Caco-2 (cell line): ENCODE measurements around the gene TGM1. TPM values are rescaled to one million over a fixed set of nuclear protein-coding genes. Genes with fewer than 3 reads are reported as not detected.

Experiments
- BruUV-seq: library from RNA; stranded (reverse); fragments of 400-500 nt; replicated peaks from 2 replicates; lab custom pipeline; 2021; lab: Mats Ljungman, UMichigan
- CTCF ChIA-PET: fragments of 300-600 bp; sonication (Branson Sonifier 250); formaldehyde crosslinking; loops from one replicate; lab custom pipeline; 2022; ENCODE audit warnings: antibody characterized with exemption; lab: Charles Lee
- POLR2A ChIA-PET: fragments of 300-600 bp; sonication (Branson Sonifier 250); formaldehyde crosslinking; loops from one replicate; lab custom pipeline; 2022; ENCODE audit warnings: antibody characterized with exemption; lab: Charles Lee
- DNase-seq, 2 experiments: peaks; one replicate each; pipeline versions ENCODE4 v3.0.0 to v3.0.0-alpha.2; 2020 to 2022
- H3K27me3 ChIP-seq: replicated peaks from 2 replicates; pipeline ENCODE4 v1.6.0; 2011; ENCODE audit warnings: low read length; ENCODE audit not compliant: control insufficient read depth, insufficient read depth
- H3K36me3 ChIP-seq: 2 replicates; pipeline ENCODE4 v1.5.1; 2011; ENCODE audit warnings: low read length; ENCODE audit not compliant: control insufficient read depth, insufficient read depth
- H3K4me1 ChIP-seq: fragments of 250-450 bp; sonication (Bioruptor Pico); 2 replicates; pipeline ENCODE4 v1.5.1; 2020; ENCODE audit warnings: mild to moderate bottlenecking
- H3K4me3 ChIP-seq: 2 replicates; pipeline ENCODE4 v1.5.1; 2011; ENCODE audit warnings: low read depth, mild to moderate bottlenecking, control low read depth, low read length
- H3K9me3 ChIP-seq: fragments of 250-450 bp; sonication (Bioruptor Pico); 2 replicates; pipeline ENCODE4 v1.5.1; 2020; ENCODE audit warnings: mild to moderate bottlenecking, moderate library complexity
- H3K27ac Mint-ChIP-seq: one replicate; pipeline ENCODE4 v1.8.0; 2022; ENCODE audit warnings: mixed read lengths; ENCODE audit not compliant: unreplicated experiment
- H3K27me3 Mint-ChIP-seq: one replicate; pipeline ENCODE4 v1.8.0; 2022; ENCODE audit warnings: mixed read lengths; ENCODE audit not compliant: insufficient read depth, unreplicated experiment
- H3K36me3 Mint-ChIP-seq: one replicate; pipeline ENCODE4 v1.8.0; 2022; ENCODE audit warnings: mild to moderate bottlenecking, mixed read lengths; ENCODE audit not compliant: insufficient read depth, unreplicated experiment
- H3K4me1 Mint-ChIP-seq: one replicate; pipeline ENCODE4 v1.8.0; 2022; ENCODE audit warnings: low read depth, mixed read lengths; ENCODE audit not compliant: unreplicated experiment
- H3K4me3 Mint-ChIP-seq: one replicate; pipeline ENCODE4 v1.8.0; 2022; ENCODE audit warnings: mild to moderate bottlenecking, moderate library complexity, mixed read lengths; ENCODE audit not compliant: unreplicated experiment
- H3K9me3 Mint-ChIP-seq: one replicate; pipeline ENCODE4 v1.8.0; 2022; ENCODE audit warnings: mixed read lengths; ENCODE audit not compliant: unreplicated experiment
- intact Hi-C: fragments of 100-400 bp; cut with micrococcal nuclease; formaldehyde crosslinking; loops from one replicate; pipeline ENCODE4 v1.10.0; 2022; ENCODE audit not compliant: unreplicated experiment
- total RNA-seq: library from RNA; stranded (reverse); gene quantifications from 2 replicates; pipeline ENCODE4 v1.2.3, GENCODE V29; 2022
- TF ChIP-seq, protein P1 (sequence below), 2 experiments: fragments of 200-600 bp in 1 of 2; IDR thresholded peaks; 1 replicate in 1 of 2; 2 replicates in 1 of 2; pipeline versions ENCODE4 v1.5.1 to v1.8.0; 2011 to 2022; ENCODE audit warnings: antibody characterized with exemption in 1 of 2, control low read depth in 1 of 2, inconsistent platforms in 1 of 2, low read depth in 1 of 2, low read length in 1 of 2, mild to moderate bottlenecking in 1 of 2, moderate library complexity in 1 of 2; ENCODE audit not compliant: insufficient read depth in 1 of 2, severe bottlenecking in 1 of 2, unreplicated experiment in 1 of 2

Gene TGM1
- total RNA-seq, 1 experiment from 2014 or later = 5.9 TPM

DNA sequence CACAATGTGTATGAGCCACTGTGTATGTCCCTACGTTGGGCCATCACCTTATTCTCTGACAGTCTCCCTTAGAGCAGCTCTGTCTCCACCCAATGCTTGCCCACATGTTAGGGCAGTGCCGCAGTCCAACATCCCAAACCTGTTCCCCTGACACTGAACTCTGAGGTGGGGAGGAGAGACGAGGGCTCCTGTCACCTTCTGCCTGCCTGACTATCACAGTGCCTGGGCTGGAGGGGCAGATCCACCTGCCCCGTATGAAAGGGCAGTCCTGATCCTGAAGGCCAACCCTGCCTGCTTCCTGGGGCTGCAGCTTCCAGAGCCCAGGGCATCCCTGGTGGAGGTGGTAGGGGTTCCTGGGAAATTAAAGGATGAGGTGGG, 2.2 kb downstream of the TGM1 start:
- no peaks in the 10 kb centered on the region for H3K9me3 Mint-ChIP-seq
- no peaks in the 10 kb centered on the region for H3K9me3 ChIP-seq
- TF ChIP-seq, protein P1, sequence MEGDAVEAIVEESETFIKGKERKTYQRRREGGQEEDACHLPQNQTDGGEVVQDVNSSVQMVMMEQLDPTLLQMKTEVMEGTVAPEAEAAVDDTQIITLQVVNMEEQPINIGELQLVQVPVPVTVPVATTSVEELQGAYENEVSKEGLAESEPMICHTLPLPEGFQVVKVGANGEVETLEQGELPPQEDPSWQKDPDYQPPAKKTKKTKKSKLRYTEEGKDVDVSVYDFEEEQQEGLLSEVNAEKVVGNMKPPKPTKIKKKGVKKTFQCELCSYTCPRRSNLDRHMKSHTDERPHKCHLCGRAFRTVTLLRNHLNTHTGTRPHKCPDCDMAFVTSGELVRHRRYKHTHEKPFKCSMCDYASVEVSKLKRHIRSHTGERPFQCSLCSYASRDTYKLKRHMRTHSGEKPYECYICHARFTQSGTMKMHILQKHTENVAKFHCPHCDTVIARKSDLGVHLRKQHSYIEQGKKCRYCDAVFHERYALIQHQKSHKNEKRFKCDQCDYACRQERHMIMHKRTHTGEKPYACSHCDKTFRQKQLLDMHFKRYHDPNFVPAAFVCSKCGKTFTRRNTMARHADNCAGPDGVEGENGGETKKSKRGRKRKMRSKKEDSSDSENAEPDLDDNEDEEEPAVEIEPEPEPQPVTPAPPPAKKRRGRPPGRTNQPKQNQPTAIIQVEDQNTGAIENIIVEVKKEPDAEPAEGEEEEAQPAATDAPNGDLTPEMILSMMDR (IDR thresholded peaks at IDR 0.05; ENCODE audit: insufficient read depth in 1 of 2, low read depth in 1 of 2, low read length in 1 of 2, severe bottlenecking in 1 of 2, unreplicated experiment in 1 of 2) = no peak
- no peak overlapping the region for H3K4me3 ChIP-seq
- no peak for DNase-seq
- H3K27ac Mint-ChIP-seq = no peak overlapping the region
- no TSS peak for BruUV-seq
- H3K36me3 Mint-ChIP-seq = no peaks in the 10 kb centered on the region
- no peaks in the 10 kb centered on the region for H3K27me3 ChIP-seq
- no peaks in the 10 kb centered on the region for H3K27me3 Mint-ChIP-seq
- CTCF ChIA-PET = interaction anchor here (1.7 kb wide), 1 partner anchor 8 kb away, joined by 3 read pairs; no protein-coding TSS in a partner anchor
- no peak overlapping the region for H3K4me3 Mint-ChIP-seq
- intact Hi-C loops = no loop called here
- H3K4me1 ChIP-seq = peaks cover 12% of the 10 kb centered on the region; the same call in 1 of the 2 replicates
- H3K36me3 ChIP-seq = no peaks in the 10 kb centered on the region
- H3K4me1 Mint-ChIP-seq = no peaks in the 10 kb centered on the region
- POLR2A ChIA-PET = no interaction called here

DNA sequence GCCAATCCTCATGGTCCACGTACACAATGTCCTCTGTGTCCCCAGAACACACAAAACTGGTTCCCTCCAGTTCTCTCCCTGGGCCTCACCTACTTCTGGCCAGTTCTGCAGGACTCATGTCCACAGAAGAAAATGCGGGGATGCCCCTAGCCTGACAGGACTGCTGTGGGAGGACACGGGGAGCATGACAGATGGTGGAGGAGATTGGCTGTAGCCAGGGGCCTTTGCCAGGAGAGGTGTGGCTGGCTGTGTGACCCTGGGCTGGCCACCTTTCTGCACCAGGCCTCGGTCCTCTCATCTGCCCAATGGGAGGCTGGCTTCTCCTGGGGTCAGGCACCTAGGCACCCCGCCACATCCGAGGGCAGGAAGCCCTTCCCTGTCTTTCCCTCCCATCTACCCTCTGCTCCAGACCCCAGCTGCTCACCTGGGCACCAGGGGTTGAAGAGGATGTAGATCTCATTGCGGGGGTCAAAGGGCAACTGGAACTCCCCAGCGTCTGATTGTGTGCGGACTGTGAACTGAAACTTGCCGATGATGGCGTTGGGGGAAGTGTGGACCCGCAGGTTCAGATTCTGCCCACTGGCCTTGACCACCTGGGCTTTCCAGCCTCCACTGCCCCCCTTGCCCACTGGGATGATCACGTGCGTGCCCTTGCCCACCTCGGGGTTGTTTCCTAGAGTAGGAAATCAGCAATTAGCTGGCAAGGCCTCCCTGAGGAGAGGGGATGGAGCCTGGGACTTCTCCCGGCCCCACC, 2.8 kb downstream of the TGM1 start:
- Histone ChIP-seq H3K9me3 (no peaks in the 10 kb centered on the region), H3K4me1 (peaks cover 12% of the 10 kb centered on the region; the same call in 1 of the 2 replicates), H3K27me3 (no peaks in the 10 kb centered on the region), H3K36me3 (no peaks in the 10 kb centered on the region), H3K4me3 (no peak overlapping the region)
- H3K27me3 Mint-ChIP-seq = no peaks in the 10 kb centered on the region
- DNase-seq = no peak
- intact Hi-C loops = no loop called here
- TF ChIP-seq, protein P1 (IDR thresholded peaks at IDR 0.05; ENCODE audit: insufficient read depth in 1 of 2, low read depth in 1 of 2, low read length in 1 of 2, severe bottlenecking in 1 of 2, unreplicated experiment in 1 of 2) = no peak
- no peak overlapping the region for H3K27ac Mint-ChIP-seq
- BruUV-seq = no TSS peak
- no peaks in the 10 kb centered on the region for H3K4me1 Mint-ChIP-seq
- H3K36me3 Mint-ChIP-seq = no peaks in the 10 kb centered on the region
- ChIA-PET POLR2A (no interaction called here), CTCF (interaction anchor here (1.7 kb wide), 1 partner anchor 7 kb away, joined by 3 read pairs; no protein-coding TSS in a partner anchor)
- no peaks in the 10 kb centered on the region for H3K9me3 Mint-ChIP-seq
- no peak overlapping the region for H3K4me3 Mint-ChIP-seq

DNA sequence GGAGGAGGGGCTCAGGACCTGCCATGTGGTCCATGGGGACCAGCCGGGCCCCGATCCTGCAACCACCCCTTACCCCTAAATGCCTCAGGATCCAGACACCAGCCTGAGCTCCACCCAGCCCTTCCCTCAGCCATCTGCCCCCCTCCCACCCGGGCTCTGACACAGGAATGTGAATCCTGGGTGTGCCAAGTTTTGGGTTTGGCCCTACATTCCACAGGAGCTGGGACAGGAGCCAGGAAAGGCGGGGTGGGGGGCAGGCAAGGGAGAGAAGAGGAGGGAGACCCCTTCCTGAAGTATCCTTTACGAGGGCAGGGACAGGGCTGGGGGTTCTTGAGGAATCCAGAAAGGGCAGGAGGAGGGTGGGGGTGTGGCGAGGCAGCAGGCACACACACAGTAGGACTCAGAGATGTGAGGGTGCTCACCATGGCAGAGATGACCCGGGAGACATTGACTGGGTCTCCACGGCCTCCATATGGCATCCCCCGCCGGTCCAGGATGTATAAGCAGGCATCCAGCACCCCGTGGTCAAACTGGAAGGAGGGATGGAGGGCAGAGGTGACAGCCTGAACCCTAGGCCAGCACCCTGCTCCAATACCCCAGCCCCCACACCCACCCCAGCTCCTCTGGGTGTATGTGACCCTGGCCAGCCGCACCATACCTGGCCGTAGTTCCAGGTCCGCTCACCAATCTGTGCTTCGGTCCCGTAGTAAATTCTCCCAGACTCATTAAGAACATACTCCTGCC, 3.5 kb downstream of the TGM1 start:
- Mint-ChIP-seq H3K27me3 (no peaks in the 10 kb centered on the region), H3K4me3 (no peak overlapping the region), H3K36me3 (no peaks in the 10 kb centered on the region), H3K27ac (peak overlapping the region; percentile 16), H3K9me3 (no peaks in the 10 kb centered on the region), H3K4me1 (no peaks in the 10 kb centered on the region)
- H3K27me3 ChIP-seq = no peaks in the 10 kb centered on the region
- TF ChIP-seq, protein P1 (IDR thresholded peaks at IDR 0.05; ENCODE audit: insufficient read depth in 1 of 2, low read depth in 1 of 2, low read length in 1 of 2, severe bottlenecking in 1 of 2, unreplicated experiment in 1 of 2) = no peak
- ChIA-PET CTCF (no interaction called here), POLR2A (interaction anchor here (0.6 kb wide), 1 partner anchor 167 kb away, joined by 3 read pairs; no protein-coding TSS in a partner anchor)
- peaks cover 11% of the 10 kb centered on the region; the same call in 1 of the 2 replicates for H3K4me1 ChIP-seq
- no TSS peak for BruUV-seq
- H3K36me3 ChIP-seq = no peaks in the 10 kb centered on the region
- intact Hi-C loops = no loop called here
- H3K4me3 ChIP-seq = no peak overlapping the region
- DNase-seq = no peak
- H3K9me3 ChIP-seq = no peaks in the 10 kb centered on the region
